Measurements from ENCODE around the gene NACA.
"Not testable (repeated sequence)": the region's sequence is repeated elsewhere in the genome, so short reads cannot be mapped to it uniquely, and the experiment has no call there.

NACA gene

DNA sequence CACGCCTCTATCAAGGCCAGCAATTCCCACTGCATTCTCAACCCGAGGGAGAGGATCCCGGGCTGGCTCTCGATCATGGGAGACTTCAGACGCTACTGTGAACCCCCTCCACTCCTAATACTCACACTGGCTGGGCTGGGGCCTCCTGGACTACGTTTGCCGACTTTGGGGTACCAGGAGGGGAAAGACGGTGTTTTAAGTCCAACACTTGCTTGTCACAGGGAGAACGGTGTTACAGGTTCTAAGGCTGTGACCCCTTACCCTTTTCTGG, 463 bp downstream of the NACA start:
- DNase-seq: peak in 10 of 56 donors; percentile 7 to 65 (median 45)

DNA sequence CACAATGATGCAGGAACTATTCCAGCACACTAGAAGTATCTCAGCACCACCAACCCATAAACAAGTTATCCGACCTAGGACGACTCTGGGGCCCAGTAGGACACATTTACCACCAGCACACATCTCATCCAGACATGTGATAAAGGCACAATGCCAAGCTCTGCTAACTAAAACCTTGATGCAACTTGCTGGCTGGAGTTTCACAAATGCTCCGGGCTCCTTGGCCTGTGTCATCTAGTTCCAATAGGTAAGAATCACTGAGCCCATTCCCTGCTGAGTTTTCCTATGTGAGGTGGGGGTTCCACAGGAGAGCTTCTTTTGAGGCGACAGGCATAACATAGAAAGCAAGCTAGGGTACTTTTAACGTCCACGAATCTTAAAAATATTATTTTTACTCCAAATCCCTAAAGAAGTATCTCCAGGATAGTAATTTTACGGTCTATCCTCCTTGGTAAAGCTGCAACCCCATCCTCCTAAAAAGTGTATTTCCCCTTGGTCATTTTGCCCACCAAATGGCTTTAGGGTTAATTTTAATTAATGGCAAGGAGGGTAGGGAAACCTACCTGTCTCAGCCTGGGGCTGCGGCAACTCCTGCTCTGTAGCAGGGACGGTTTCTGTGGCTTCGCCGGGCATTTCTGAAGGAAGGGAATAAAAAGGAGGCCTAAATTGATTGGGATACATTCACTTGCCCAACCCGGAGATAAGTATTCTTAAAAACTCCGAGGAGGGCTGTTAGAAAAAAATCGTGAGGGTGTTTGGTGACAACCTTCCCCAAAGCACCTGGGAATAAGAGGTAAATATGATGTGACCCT, 1.0 kb downstream of the NACA start:
- DNase-seq: peak in 17 of 56 donors; percentile 2 to 48 (median 7)

DNA sequence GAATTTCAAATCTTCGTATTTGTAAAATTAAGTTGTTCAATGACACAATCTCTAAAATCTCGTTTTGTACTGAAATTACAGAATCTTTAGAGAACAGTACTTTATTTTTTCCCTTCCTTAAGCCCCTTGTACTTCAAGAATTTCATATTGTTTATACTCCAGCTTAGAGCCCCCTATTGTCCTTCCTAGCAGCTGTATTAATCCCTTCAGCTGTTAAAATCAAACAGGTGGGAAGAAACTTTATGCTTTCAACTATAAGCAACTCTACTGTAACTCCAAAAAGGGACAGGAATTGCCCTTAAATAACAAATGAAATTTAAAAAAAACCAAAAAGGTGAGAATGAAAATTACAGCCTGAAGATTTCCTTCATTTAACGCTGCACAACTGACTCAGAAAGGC, 1.7 kb downstream of the NACA start:
- DNase-seq: no peak

DNA sequence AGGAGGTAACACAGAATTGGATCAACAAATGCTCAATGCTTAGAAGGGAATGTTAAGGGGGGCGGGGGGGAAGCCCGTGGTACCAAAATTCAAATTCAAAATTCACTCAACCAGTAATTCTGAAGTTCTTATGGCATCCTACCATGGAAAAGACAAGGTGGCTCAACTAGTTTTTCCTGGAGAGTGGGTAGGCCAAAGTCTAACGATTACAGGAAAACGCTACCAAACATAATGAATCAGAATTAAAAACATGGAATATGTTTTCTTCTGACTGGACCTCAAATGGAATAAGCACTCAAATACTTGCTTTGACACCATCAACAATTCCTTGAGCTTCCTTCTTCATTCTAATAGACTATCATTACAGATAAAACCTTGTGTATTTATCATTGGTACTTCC, 2.3 kb downstream of the NACA start:
- DNase-seq: no peak

DNA sequence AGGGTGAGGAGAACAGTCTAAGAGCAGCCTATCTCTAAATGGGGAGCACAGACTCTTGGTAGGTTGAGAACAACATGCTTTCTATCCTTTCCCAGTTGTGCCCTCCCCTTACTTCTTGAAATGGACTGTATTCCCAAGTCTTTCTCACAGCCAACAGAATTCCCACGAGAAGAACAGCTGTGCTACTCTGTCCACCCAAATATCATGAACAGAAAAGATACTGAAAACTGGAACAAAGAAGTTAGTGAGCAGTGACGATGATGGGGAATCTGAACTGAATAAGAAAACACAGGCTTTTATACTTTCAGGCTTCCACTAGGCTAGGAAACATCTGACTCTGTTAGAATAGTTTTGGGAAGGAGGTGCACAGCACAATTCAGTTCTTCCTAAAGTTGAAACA, 3.4 kb downstream of the NACA start:
- DNase-seq: no peak

DNA sequence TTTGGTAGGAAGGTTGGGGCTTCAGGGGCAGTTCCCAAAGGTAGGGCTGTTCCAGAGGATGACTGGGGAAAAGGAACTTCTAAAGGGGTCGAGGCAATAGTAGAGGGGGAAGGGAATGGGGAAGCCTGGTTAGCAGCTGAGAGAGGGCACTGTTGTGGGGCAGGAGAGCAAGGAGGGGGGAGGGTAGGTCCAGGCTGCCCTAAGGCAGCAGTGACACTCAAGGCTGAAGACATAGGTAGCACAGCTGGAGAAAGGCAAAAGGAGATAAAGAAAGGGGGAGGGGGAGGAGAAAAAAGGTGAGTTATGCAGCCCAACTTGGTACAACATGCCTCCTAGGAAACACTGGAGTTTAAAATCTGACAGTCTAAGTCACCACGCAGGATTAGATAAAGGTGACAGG, 3.9 kb downstream of the NACA start:
- DNase-seq: no peak

DNA sequence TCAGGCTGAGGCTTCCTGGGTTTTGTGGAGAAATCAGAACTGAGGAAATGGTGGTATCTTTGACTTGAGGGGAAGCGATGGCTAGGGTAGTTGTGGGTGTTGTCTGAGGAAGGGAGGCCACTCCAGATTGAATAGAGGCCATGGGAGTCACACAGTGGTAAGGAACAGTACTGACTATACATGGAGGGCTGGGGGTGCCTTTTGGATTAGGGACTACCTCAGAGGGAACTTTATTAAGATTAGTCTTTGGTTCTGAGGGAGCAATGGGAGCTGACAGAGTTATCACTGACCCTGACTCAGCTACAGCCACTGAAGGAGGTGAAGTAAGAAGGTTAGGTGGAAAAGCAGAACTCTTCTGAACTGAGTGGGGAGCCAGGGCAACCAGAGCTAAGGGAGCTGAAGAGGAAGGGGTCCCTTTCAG, 4.4 kb downstream of the NACA start:
- no peak for DNase-seq

DNA sequence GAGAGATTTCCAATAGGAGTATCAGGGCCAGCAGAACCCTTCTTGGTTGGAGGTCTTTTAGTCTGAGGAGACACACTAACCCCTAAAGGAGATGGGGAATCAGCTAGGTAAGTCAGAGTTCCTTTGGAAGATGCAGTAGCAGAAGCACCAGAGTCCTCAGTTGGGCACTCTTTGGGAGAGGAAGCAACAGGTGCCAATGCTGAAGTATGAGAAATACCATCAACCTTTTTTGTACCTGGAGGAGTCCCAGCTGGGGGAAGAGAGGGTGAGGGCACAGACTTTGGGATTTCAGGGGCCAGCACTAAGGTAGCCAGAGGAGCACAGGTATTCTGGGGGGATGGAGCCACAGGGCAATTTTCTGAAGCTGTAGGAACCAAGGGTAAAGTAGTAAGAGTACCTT, 6.0 kb downstream of the NACA start:
- DNase-seq: no peak

DNA sequence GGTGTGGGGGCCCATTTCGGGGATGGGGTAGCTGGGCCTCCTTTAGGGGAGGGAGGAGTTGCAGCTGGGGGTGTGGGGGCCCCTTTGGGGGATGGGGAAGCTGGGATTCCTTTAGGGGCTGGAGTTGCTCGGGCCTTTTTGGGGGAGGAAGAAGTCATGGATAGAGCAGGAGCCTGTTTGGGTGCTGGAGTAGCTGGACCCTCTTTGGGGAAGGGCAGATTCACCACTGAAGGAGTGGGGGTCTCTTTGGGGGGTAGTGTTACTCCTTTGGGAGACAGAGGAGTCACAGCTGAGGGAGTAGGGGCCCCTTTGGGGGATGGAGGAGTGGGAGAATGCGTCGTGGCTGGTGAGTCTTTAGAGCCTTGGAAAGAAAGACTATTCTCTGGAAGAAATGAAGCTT, 6.5 kb downstream of the NACA start:
- DNase-seq: no peak

DNA sequence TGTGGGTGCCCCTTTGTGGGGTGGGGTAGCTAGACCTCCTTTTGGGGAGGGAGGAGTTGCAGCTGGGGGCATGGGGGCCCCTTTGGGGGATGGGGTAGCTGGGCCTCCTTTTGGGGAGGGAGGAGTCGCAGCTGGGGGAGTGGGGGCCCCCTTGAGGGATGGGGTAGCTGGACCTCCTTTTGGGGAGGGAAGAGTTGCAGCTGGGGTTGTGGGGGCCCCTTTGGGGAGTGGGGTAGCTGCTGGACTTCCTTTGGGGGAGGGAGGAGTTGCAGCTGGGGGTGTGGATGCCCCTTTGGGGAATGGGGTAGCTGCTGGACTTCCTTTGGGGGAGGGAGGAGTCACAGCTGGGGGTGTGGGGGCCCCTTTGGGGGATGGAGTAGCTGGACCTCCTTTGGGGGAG, 7.0 kb downstream of the NACA start:
- no peak for DNase-seq

DNA sequence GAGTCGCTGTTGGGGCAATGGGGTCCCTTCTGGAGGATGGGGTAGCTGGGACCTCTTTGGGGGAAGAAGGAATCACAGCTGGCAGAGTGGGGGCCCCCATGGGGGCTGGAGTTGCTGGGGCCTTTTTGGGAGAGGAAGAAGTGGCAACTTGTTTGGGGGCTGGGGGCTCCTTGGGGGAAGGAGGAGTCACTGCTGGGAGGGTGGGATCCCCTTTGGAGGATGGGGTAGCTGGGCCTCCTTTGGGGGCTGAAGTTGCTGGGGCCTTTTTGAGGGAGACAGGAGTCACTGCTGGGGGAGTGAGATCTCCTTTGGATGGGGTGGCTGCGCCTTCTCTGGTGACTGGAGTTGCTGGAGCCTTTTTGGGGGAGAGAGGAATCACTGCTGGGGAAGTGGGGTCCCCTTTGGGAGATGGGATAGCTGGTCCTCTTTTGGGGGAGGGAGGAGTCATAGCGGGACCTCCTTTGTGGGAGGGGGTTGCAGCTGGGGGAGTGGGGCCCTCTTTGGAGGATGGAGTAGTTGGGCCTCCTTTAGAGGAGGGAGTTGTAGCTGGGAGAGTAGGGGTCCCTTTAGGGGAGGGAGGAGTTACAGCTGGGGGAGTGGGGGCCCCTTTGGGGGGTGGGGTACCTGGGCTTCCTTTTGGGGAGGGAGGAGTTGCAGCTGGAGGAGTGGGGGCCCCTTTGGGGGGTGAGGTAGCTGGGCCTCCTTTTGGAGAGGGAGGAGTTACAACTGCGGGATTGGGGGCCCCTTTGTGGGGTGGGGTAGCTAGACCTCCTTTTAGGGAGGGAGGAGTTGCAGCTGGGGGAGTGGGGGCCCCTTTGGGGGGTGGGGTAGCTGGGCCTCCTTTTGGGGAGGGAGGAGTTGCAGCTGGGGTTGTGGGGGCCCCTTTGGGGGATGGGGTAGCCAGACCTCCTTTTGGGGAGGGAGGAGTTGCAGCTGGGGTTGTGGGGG, 7.9 kb downstream of the NACA start:
- DNase-seq: no peak

DNA sequence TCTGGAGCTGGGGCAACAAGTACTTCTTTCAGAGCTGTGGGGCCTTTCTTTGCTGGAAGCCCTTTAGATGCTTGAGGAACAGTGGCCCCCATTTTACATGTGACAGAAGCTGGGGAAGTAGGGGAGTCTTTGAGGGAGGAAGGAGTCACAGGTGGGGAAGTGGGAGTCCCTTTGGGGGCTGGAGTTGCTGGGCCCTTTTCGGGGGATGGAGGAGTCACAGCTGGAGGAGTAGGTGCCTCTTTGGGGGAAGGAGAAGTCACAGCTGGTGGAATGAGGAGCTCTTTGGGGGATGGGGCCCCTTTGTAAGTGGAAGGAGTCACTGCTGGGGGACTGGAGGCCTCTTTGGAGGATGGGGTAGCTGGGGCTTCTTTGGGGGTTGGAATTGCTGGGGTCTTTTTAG, 8.6 kb downstream of the NACA start:
- no peak for DNase-seq

DNA sequence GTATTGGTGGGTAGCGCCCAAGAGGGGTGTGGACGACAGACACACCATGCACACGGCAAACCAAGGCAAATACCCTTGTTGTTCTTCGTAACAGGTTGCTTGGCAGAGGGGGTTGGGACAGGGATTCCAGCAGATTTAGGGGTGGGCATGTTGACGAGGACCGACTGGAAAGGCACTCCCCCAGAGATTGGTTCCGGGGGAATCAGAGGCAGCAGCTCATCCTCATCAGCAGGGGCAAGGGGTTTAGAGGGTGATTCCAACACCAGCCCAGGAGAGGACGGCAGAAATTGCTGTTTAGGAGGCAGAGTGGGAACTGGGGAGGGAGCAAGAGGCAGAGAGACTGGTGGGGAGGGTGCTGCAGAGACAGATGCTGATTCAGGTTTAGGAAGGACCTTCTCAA, 9.3 kb downstream of the NACA start:
- no peak for DNase-seq

DNA sequence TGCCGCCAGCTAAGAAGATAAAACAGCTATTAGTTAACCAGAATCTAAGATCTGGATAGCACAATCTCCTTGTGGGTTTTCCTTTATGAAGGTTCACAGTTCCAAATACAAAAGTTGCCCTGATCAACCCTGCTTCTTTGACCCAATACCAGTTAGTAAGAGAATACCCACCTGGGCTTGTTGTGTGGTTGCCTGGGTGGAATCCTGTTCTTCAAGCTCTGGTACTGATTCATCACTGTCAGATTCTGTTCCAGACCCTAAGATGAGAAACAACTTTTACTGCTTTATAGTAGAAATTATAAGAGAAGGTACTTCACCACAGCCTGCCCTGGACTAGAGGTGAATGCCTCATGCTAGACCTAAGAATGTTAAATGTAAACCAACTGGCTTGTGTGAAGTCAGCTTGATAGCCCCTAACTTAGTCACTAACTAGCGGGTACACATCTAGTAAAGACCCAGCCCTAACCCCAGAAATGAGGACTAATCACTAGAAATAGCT, 10.6 kb downstream of the NACA start:
- DNase-seq: no peak

DNA sequence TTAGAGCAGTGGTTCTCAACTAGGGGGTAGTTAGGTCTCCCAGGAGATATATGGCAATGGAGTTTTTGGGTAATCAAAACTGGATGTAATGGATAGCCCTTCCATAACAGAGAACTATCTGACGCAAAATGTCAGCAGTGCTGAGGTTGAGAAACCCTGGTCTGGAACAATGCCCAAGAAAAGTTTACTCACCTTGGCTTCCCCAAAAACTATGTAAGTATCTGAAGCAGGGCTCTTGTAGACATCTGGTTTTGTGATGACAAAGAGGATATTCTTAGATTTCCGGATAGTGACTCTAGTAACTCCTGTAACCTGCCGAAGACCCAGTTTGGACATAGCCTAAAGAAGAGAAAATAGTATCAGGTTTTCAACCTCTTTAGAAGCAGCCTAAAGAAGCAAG, 11.8 kb downstream of the NACA start:
- no peak for DNase-seq

DNA sequence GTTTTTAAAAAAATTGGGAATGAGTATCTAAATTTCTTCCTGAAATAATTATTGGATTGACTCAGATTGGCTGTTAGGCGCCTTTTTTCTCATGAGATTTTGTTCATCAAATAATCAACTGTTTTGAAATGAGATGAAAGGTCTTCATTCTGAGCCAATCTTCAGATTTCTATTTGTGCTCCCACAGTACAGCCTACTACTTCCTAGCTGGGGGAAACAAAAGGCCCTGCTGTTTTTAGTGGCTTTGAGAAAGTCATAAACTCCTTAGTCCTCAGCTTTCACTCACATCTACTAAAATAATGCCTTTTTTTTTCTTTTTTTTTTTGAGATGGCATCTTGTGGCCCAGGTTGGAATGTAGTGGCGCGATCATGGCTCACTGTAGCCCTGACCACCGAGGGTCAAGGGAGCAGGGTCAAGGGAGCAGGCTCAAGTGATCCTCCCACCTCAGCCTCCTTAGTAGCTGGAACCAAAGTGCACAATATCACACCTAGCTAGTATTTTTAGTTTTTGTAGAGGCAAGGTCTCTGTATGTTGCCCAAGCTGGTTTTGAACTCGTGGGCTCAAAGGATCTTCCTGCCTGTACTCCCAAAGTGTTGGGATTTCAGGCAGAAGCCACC, 15.2 kb downstream of the NACA start:
- no peak for DNase-seq

DNA sequence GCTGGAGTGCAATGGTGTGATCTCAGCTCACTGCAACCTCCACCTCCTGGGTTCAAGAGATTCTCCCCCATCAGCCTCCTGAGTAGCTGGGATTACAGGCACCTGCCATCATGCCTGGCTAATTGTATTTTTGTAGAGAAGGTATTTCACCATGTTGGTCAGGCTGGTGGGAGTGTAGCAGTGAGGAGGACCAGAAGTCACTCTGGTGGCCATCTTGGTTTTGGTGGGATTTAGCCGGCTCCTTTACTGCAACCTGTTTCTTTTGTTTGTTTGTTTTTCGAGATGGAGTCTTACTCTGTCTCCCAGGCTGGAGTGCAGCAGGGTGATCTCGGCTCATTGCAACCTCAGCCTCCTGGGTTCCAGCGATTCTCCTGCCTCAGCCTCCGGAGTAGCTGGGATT, 20.6 kb downstream of the NACA start:
- DNase-seq: not testable (repeated sequence)

DNA sequence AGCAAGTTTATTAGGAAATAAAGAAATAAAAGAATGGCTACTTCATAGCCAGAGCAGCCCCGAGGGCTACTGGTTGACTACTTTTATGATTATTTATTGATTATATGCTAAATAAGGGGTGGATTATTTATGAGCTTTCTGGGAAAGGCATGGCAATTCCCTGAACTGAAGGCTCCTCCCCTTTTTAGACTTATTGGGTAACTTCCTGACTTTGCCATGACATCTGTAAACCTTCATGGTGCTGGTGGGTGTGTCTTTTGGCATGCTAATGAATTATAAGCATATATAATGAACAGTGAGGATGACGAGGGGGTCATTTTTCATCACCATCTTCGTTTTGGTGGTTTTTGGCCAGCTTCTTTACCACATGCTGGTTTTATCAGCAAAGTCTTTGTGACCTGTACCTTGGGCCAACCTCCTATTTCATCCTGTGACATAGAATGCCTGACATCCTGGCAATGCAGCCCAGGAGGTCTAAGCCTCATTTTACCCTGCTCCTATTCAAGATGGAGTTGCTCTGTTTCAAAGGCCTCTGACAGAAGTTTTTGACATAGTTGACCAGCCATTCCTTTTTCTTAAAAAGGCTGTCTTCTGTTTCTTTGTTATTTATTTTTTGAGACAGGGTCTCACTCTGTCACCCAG, 26.0 kb downstream of the NACA start:
- DNase-seq: no peak

DNA sequence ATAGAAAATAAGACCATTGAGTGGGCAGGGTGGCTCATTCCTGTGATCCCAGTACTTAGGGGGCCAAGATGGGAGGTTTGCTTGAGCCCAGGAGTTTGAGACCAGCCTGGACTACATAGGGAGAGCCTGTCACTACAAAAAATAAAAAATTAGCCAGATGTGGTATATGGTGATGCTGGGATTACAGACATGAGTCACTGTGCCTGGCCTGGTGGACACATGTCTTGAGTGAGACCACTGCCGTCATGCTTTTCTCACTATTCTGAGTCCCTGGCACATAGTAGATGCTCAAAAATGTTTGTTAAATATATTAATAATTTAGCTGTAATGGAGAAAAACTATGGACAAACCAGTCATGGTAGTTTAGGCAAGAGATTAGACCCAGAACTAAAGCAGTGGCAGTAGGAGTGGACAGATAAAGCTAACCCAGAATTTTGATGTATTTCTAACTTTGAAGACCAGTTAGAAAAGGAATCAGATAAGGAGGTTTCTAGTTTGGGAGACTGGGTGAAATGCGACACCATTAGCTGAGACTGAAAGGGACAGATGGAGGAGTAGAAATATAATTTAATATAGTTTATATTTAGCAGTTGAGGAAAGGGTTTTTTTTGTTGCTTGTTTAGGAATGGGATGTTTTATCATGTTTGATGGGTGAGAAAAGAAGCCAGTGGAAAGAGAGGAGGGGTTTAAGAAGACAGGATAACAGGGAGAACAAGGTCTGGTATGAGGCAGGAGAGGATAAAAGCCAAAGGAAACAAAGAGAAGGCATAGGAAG, 29.6 kb downstream of the NACA start:
- DNase-seq: no peak

DNA sequence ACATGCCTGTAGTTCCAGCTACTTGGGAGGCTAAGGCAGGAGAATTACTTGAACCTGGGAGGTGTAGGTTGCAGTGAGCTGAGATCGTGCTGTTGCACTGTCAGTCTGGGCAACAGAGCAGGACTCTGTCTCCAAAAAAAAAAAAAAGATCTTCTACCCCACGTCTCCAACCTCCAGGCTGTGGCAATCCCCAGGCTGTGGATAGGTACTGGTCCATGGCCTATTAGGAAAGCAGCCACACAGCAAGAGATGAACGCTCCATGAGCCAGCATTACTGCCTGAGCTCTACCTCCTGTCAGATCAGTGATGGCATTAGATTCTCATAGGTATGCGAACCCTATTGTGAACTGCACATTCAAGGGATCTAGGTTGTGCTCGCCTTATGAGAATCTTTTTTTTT, 30.9 kb downstream of the NACA start:
- DNase-seq: no peak

DNA sequence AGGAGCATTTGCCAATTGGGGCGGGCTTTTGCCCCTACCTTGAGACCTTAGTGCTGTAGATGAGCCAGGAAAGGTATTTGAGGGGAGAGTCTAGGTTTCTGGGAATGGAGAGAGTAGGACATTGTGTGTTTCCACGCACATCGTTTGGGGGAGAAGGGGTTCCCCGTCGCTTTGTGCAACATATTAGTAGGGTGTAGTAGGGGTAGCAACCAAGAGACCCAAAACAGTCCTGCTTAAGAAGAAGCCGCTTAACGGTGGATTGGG, 36.3 kb downstream of the NACA start:
- DNase-seq: peak in 1 of 56 donors; percentile 70

All from nucleus accumbens (tissue), 56 donors.